ENCODE measurements around the gene CEP170B.
"Not testable (repeated sequence)": the region's sequence is repeated elsewhere in the genome, so short reads cannot be mapped to it uniquely, and the experiment has no call there.

GRCh38 chr14:104884381-104884780 is 19.3 kb downstream of the CEP170B start:
- TF ChIP-seq POLR2AphosphoS5 (IDR thresholded peaks at IDR 0.05; ENCODE audit: insufficient read depth, low read depth, low read length); POLR2A (IDR thresholded peaks at IDR 0.05; ENCODE audit: low read depth, low read length): not testable (repeated sequence)
